Inflammatory macrophage treated with lipopolysaccharide for 4 hours (primary cell): ENCODE data around the gene CSNK1G2.

Source experiments
- DNase-seq: peaks from one replicate; pipeline ENCODE4 v3.0.0-alpha.2; 2020

The CSNK1G2 gene

GRCh38 chr19:1991018-1991913 lies 50.3 kb downstream of the CSNK1G2 start:
- DNase-seq: no peak

- no peak for DNase-seq
These were observed 51.8 kb downstream of the CSNK1G2 start for GRCh38 chr19:1992759-1993260.

DNA sequence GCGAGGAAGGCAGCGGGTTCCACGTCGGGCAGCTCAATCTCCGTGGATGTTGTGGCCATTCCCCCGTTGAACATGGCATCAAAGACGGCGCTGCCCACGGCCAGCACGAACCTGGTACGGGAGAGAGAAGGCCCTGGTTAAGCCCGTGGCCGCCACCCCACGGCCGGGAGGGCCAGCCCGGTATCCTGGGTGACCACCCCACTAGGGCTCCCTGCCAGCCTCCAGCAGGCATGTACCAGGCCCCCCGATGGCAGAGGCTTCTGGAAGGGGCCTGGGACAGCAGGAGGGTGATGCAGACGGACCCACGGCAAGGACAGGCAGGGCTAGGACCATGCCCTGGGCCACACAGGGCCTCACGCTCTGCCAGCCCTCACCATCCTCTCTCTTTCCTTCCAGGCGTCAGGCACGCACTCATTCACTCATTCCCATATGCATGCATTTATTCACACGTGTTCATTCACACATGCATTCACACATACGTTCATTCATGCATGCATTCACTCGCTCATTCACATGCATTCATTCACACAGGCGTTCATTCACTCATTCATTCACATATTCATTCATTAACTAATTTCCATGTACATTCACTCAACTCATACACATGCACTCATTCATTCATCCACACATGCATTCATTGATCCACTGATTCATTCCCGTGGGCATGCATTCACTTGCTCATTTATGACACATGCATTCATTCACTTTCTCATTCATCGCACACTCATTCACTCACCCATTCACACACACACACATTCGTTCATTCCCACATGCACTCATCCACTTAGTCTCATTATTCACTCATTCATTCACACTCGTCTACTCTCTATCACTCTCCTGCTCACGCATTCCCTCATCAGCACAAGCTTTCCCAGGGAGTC lies 56.6 kb downstream of the CSNK1G2 start:
- DNase-seq: no peak

DNA sequence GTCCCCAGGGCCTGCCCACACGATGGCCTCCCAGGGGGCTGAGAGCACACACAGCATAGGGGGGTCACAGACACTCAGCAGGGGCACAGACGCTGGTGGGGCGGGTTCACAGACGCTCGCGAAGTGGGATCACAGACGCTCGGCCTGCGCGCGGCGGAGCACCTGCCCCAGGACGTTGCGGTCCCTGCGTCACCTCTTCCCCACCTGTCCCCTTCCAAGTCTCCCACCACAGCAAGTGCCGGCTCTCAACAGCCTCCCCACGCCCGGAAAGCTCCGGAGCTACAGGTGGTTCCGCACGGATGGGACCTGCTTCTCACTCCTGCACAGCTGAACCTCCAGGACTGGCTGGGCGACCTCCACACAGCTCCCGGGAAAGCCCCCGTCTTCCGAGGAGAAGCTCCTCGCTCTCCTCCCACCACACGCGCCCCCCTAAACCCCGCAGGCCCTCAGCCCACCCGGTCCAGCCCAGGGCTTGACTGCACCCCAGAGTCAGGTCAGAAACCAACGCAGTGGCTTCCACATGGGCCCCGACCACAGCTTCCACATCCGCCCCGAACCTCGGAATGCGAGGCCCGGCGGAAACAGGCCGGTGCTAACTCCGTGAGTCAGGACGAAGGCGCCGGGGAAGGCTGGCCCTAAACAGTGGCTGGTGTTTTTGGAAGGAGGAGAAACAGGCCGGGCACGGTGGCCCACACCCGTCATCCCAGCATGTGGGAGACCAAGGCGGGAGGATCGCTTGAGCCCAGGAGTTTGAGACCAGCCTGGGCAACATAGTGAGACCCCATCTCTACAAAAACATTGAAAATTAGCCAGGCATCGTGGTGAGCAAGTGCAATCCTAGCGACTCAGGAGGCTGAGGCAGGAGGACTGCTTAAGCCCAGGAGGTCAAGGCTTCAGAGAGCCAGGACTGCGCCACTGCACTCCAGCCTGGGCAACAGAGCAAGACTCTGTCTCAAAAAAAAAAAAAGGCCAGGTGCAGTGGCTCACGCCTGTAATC lies 58.0 kb downstream of the CSNK1G2 start:
- DNase-seq: no peak

DNA sequence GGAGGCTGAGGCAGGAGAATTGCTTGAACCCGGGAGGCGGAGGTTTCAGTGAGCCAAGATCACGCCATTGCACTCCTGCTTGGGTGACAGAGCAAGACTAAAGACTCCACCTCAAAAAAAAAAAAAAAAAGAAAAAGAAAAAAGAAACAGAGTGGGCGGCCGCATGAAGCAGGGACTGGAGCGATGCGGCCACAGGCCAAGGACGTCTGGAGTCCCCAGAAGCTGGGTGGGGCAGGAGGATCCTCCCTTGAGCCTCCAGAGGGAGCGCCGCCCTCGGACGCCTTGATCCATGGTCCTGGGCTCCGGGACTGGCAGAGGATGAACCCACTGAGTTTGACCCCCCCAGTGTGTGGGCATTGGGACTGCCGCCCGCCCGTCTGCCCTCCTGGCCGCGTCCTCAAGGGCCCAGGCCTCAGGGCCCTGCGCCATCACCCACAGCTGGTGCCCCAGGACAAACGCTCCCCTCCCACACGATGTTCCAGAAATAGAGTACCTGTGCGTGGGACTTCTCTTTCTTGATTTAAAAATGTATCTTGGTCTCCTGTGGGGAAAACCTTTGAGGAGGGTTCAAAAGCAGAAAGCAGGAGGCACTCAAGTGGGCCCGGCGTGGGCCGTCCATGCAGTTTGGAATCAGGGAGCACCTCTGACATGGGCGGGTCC lies 59.0 kb downstream of the CSNK1G2 start:
- no peak for DNase-seq

GRCh38 chr19:2003874-2004273 lies 62.9 kb downstream of the CSNK1G2 start:
- DNase-seq: no peak

DNA sequence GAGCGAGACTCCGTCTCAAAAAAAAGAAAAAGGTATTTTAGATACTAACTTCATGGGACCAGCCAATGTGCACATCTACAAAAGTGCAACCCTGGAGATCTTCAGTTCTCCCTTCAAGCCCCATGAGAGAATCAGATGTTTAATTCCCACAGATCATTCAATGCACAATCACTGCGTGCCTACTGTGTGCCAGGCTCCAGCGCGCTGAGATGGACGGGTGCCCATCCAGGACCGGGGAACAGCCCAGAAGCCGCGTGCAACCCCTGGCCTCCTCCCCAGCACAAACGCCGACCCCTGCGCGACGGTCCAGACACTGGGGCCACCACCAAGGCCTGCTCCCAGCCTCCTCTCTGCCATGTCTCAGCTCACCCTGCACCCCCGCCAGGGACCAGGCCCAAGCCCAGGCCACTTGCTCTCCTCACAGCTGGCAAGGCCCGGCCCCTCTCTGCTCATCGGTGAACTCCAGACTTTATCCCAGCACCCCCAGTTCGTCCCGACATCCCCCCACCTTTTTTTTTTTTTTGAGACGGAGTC lies 69.2 kb downstream of the CSNK1G2 start:
- no peak for DNase-seq

DNA sequence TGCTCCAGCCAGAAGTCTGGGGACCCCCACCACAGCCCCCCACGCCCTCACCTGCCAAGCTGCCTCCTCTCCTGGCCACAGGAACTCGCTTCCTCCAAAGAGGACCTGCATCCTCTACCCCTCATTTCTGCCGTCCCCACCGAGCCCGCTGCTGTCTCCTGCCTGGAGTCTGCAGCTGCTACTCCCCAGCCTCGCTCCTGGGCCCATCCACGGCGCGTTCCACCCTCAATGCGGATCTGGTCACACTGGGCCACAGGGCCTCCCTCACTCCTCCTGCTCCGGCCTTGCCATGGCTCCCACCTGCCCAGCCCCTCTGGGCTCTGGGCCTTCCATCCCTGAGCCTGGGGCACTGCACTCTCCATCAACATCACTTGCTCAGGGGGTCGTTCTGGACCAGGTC lies 70.2 kb downstream of the CSNK1G2 start:
- DNase-seq: no peak

DNA sequence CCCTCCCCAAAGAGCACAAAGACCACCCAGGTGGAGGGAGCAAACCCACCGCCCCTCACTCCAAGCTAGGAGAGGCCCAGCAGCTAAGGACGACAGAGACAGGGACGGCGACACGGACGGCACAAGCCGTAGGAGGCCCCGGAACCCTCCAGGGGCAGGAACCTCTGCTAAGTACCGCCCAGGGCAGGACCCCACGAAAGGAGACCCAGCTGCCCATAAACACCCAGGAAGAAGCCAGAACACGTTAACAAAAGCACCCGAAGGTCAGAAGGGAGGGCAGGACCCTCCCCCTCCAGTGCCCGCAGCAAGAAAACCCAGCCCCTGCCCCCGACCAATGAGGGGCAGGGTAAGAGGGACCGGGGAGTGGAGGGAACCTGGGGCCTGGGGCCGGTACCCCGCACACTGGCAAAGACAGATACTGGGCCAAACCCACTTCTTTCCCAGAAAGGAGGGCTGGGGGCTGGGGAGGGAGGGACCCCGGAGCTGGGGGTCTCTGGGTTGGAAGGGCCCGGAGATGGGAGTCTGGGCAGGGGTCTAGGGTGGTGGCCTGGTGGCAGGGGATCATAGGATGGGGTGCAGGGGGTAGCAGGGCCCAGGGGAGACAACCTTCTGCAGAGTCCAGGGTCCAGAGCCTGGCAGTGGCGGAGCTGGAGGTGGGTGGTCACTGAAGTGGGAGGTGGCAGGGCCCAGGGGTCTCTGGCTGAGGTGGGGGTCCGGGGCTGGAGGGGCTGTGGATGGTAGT lies 72.1 kb downstream of the CSNK1G2 start:
- DNase-seq: no peak

GRCh38 chr19:2013683-2013961 lies 72.7 kb downstream of the CSNK1G2 start:
- DNase-seq: no peak

GRCh38 chr19:2014131-2014571 lies 73.2 kb downstream of the CSNK1G2 start:
- no peak for DNase-seq

GRCh38 chr19:2014731-2015607 lies 74.0 kb downstream of the CSNK1G2 start:
- DNase-seq: no peak

- DNase-seq: peak; percentile 52
These were observed 74.6 kb downstream of the CSNK1G2 start, which contains the start of gene BTBD2 for GRCh38 chr19:2015608-2015950. Gene BTBD2, minus strand, starts transcription at chr19:2015714. Its CDS starts 11 bp downstream, at chr19:2015703.

DNA sequence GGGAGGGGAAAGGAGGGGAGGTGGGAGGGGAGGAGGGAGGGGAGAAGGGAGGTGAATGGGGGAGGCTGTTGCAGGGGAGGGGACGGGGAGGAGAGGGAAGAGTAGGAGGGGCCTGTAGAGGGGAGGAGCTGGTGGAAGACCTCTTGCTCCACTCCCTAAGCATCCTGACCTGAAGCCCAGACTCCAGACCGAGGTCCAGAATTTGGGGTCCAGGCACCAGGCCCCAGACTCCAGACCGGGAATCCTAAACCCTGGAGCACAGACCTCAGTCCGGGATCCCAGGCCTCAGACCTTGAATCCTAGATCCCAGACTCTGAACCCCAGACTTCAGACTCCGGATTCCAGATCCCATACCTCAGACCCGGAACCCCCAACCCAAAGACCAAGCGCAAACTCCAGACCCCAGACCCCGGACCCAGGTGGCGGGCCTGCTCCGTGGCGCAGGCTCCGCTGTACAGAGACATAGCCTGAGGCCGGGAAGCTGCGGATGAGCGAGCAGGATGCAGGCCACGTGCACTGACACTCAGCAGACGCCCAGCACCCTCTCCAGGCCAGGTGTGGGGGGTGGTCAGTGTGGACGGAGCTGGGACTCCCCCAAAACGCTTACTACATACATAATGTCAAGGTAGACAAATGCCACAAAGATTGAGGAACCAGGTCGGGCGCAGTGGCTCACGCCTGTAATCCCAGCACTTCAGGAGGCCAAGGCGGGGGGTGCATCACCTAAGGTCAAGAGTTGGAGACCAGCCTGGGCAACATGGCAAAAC lies 75.3 kb downstream of the CSNK1G2 start:
- peak; percentile 60 for DNase-seq

DNA sequence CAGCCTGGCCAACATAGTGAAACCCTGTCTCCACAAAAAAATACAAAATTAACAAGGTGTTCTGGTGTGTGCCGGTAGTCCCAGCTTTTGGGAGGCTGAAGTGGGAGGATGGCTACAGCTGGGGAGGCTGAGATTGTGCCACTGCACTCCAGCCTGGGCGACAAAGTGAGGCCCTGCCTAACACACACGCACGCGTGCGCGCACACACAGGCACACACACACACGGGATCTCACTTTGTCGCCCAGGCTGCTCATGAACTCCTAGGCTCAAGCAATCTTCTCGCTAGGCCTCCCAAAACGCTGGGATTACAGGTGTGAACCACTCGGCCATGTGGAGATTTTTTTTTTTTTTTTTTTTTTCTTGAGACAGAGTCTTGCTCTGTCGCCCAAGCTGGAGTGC lies 77.8 kb downstream of the CSNK1G2 start:
- DNase-seq: no peak

DNA sequence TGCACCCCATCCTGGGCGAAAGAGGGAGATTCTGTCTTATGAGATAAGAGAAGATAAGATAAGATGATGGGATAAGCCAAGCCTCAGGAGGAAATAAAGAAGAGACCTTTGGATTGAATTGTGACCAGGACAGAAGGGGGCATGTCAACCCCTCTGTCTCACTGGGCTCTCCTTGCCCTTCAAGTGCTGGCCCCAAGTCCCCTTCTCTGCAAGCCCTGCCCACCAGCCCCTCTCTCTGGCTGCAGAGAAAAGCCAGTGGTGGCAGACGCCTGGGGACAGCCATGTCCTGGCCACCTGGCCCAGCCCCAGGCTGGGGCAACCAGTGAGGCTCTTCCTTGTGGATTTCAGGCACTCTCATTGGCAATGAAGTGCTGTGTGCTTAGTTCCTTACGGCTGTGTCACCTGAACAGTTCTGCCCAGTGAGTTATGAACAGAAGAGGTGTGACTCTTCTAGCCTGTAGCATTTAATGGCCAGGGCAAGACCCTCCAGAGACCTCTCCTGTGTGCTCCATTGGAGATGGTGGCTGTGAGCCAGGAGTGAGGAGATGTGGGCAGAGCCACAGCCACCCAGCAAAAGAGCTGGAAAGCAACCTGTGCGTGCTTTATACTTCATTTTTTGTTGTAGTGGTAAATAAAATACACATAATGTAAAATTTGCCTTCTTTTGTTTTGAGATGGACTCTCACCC lies 80.6 kb downstream of the CSNK1G2 start:
- no peak for DNase-seq

DNA sequence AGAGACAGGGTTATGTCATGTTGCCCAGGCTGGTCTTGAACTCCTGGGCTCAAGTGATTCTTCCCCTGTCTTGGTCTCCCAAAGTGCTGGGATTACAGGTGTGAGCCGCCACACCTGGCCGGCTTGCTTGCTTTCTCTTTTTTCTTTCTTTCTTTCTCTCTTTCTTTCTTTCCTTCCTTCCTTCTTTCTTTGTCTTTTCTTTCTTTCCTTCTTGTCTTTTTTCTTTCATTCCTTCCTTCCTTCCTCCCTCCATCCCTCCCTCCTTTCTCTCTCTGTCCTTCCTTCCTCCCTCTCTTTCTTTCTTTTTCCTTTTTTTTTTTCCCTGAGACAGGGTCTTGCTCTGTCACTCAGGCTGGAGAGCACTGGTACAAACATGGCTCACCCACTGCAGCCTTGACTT lies 81.3 kb downstream of the CSNK1G2 start:
- no peak for DNase-seq

DNA sequence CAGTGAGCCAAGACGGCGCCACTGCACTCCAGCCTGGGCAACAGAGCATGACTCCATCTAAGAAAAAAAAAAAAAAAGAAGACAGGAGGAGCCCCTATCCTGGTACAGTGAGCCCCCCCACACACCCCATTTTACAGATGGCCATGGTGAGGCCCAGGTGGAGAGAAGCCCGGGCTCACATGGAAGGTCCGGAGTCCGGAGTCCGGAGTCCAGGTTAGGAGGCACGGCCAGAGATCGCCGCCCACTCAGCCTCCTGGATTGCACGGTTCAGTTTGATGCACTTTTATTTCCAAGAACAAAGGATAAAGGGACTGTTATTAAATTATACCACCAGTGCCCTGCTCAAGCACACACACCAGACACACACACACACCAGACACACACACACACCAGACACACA lies 85.8 kb downstream of the CSNK1G2 start:
- DNase-seq: no peak

DNA sequence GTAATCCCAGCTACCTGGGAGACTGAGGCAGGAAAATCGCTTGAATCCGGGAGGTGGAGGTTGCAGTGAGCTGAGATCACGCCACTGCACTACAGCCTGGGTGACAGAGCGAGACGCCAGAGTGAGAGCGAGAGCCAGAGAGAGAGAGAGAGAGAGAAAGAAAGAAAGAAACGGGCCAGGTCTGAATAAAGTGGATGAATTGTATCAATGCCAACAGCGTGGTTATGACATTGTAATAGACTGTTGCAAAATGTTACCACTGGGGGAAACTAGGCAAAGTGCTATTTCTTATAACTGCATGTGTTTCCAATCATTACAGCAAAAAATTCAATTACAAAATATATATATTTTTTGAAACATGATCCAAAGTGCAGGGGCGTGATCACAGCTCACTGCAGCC lies 86.4 kb downstream of the CSNK1G2 start:
- DNase-seq: peak; percentile 28
